ENCODE data around the gene SIAH1. TPM values are rescaled to one million over a fixed set of nuclear protein-coding genes. Genes with fewer than 3 reads are reported as not detected.

SIAH1 gene
- total and polyA plus RNA-seq, 12 donors = 9.9 to 27.5 (median 17.6) TPM

DNA sequence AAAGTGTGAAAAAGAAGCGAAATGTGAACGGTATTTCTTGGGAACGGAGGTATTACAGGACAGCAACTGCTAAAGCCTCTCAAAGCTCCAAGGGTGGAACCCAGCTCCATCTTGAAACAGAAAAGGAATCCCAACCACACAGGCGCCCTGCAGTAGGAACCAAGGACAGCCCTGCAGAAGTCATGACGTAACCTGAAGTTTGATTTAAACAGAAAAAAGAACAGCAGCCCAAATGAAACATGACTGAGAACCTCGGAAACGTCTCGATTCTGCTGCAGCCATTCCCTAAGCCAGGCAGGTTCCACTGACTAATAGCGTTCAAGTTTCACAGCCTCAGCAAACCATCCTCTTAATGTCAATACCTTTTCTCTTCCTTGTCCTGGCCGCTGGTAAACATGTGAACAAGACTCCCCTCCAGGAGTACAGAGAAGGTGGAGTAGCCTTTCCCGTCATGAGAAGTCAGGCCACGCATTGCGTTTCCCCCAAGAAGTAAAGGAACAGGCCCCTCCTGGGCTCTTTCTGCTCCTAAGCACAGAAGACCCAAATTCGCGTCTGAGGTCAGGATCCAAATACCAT, 20.1 kb downstream of the SIAH1 start:
- Histone ChIP-seq H3K4me1 (replicated peaks in 1 of 2) (peaks cover 18 to 29% of the 10 kb centered on the region in 2 donors), H3K27me3 (no peaks in the 10 kb centered on the region), H3K36me3 (replicated peaks in 1 of 2) (no peaks in the 10 kb centered on the region), H3K9me3 (replicated peaks in 1 of 3) (no peaks in the 10 kb centered on the region), H3K4me3 (peak overlapping the region in 2 of 4 donors; percentile 61 to 78), H3K27ac (peak overlapping the region; percentile 78 to 92 (median 90))
- intact Hi-C loops (cut with DNase I) = loop anchor here in 1 of 2 donors (2.0 kb wide), 1 partner anchor 16 kb away; no protein-coding TSS in a partner anchor
- DNase-seq = peak in 5 of 7 donors; percentile 25 to 62 (median 51)
- WGBS, 4 donors = 35 to 42% (median 37%) methylated on average over 14 to 15 of the region's 15 CpGs
- TF ChIP-seq POLR2A (IDR thresholded peaks at IDR 0.05) = no peak
- TF ChIP-seq, protein P1, sequence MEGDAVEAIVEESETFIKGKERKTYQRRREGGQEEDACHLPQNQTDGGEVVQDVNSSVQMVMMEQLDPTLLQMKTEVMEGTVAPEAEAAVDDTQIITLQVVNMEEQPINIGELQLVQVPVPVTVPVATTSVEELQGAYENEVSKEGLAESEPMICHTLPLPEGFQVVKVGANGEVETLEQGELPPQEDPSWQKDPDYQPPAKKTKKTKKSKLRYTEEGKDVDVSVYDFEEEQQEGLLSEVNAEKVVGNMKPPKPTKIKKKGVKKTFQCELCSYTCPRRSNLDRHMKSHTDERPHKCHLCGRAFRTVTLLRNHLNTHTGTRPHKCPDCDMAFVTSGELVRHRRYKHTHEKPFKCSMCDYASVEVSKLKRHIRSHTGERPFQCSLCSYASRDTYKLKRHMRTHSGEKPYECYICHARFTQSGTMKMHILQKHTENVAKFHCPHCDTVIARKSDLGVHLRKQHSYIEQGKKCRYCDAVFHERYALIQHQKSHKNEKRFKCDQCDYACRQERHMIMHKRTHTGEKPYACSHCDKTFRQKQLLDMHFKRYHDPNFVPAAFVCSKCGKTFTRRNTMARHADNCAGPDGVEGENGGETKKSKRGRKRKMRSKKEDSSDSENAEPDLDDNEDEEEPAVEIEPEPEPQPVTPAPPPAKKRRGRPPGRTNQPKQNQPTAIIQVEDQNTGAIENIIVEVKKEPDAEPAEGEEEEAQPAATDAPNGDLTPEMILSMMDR (IDR thresholded peaks at IDR 0.05) = no peak

DNA sequence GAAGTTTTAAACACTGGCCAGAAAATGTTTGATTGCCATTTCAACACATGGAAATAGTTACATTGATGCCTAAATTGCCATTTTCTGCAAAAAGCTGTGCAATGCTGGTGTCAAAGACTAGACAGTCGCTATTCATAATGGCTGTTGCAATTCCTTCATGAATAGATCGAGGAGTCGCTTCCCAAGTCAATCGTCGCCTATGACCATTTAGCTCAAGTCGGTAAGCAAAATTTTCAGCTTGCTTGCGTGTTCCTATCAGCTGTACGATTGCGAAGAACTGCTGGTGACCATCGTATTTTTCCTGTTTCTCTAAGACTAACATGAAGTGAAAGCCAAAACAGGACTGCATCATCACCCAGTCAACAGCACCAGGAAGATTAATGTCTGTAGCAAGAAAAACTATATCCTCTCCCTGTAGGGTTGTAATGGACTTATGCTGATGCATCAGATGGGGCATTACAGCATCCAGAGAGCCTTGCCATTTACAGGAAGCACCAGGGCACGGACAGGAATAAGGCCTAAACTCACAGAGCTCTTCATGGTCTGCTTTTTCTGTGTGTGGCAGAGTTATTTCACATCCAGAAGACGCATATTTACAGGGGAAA, 23.6 kb downstream of the SIAH1 start:
- no peak overlapping the region for H3K4me3 ChIP-seq
- H3K27ac ChIP-seq = no peak overlapping the region
- whole genome bisulfite sequencing, 4 donors = 90 to 92% (median 91%) methylated on average over 12 of the region's 12 CpGs
- no peaks in the 10 kb centered on the region for H3K36me3 ChIP-seq (replicated peaks in 1 of 2)
- H3K4me1 ChIP-seq (replicated peaks in 1 of 2) = peaks cover 18 to 21% of the 10 kb centered on the region in 2 donors
- H3K27me3 ChIP-seq = no peaks in the 10 kb centered on the region
- DNase-seq = no peak
- intact Hi-C loops (cut with DNase I) = no loop called here
- TF ChIP-seq, protein P1 (IDR thresholded peaks at IDR 0.05) = no peak
- no peak for TF ChIP-seq POLR2A (IDR thresholded peaks at IDR 0.05)
- no peaks in the 10 kb centered on the region for H3K9me3 ChIP-seq (replicated peaks in 1 of 3)

DNA sequence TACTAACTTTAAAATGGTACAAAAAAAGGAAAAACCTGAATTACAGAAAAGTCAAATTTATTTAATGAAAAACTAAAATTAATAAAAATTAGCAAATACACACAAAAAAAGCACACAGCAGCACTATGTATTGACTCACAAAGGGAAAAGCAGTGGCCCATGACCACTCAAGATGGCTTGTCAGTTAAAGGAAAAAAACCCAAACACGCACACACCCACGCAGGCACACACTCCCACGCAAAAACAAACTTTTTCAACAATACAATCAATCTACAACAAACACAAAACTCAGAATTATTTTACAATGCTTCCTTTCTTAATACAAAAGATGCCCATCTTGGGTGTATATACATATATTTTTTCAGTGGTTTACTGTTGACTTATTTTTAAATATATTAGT, 24.2 kb downstream of the SIAH1 start:
- WGBS, 4 donors = 93 to 100% (median 95%) methylated on average over 3 of the region's 3 CpGs
- H3K4me1 ChIP-seq (replicated peaks in 1 of 2) = peaks cover 14 to 23% of the 10 kb centered on the region in 2 donors
- intact Hi-C loops (cut with DNase I) = no loop called here

DNA sequence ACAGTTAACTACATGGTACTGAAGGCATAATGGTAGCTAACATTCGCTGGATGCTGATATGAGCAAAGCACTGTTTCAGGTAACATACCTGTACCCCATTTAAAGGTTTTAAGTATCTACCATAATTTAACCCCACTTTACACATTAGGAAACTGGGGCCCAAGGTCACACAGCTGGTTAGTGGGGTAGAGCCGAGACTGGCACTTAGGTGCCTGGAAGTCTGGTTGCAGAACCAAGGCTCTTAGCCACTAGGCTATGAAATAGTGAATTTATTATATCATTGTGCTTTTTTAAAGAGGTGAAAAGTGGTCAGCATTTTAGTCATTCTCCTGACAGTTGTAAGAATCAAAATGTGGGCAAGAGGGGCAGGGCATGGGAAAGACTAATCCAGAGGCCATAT, 25.2 kb downstream of the SIAH1 start:
- H3K4me1 ChIP-seq (replicated peaks in 1 of 2) = peaks cover 7 to 17% of the 10 kb centered on the region in 2 donors
- intact Hi-C loops (cut with DNase I) = loop anchor here (5.0 to 10.0 kb wide), 3 partner anchors 185 to 267 kb away; partner anchors contain the start of gene N4BP1 (in 1 of the 2)
- WGBS, 4 donors = 84 to 100% (median 88%) methylated on average over 2 of the region's 2 CpGs
- no peaks in the 10 kb centered on the region for H3K27me3 ChIP-seq
- H3K27ac ChIP-seq = no peak overlapping the region
- H3K4me3 ChIP-seq = no peak overlapping the region
- DNase-seq = no peak
- TF ChIP-seq, protein P1 (IDR thresholded peaks at IDR 0.05) = no peak
- TF ChIP-seq POLR2A (IDR thresholded peaks at IDR 0.05) = no peak
- H3K9me3 ChIP-seq (replicated peaks in 1 of 3) = no peaks in the 10 kb centered on the region
- no peaks in the 10 kb centered on the region for H3K36me3 ChIP-seq (replicated peaks in 1 of 2)

More for the DNA sequence above, 24.2 kb downstream of the SIAH1 start:
- no peak for DNase-seq
- Histone ChIP-seq H3K27me3 (no peaks in the 10 kb centered on the region), H3K27ac (no peak overlapping the region), H3K4me3 (no peak overlapping the region), H3K36me3 (replicated peaks in 1 of 2) (no peaks in the 10 kb centered on the region), H3K9me3 (replicated peaks in 1 of 3) (no peaks in the 10 kb centered on the region)
- TF ChIP-seq, protein P1 (IDR thresholded peaks at IDR 0.05) = no peak
- no peak for TF ChIP-seq POLR2A (IDR thresholded peaks at IDR 0.05)

Data from adrenal gland (tissue), 12 donors.